GF-D8 (cell line): ENCODE measurements around the gene GNAT1.
"Not testable (repeated sequence)": the region's sequence is repeated elsewhere in the genome, so short reads cannot be mapped to it uniquely, and the experiment has no call there.

Experiments used
- DNase-seq: peaks from one replicate; lab custom pipeline; 2025; lab: John Stamatoyannopoulos, UW

GNAT1 gene

GRCh38 chr3:50203809-50204803, 12.7 kb downstream of the GNAT1 start:
- no peak for DNase-seq

- DNase-seq, result no peak
Measured at GRCh38 chr3:50204804-50205412, 13.5 kb downstream of the GNAT1 start, which contains the start of gene SLC38A3. Gene SLC38A3, plus strand, starts transcription at chr3:50205271. Its CDS starts 8,929 bp downstream, at chr3:50214200.

- DNase-seq, result no peak
Measured at GRCh38 chr3:50205413-50206276, 14.2 kb downstream of the GNAT1 start.

DNA sequence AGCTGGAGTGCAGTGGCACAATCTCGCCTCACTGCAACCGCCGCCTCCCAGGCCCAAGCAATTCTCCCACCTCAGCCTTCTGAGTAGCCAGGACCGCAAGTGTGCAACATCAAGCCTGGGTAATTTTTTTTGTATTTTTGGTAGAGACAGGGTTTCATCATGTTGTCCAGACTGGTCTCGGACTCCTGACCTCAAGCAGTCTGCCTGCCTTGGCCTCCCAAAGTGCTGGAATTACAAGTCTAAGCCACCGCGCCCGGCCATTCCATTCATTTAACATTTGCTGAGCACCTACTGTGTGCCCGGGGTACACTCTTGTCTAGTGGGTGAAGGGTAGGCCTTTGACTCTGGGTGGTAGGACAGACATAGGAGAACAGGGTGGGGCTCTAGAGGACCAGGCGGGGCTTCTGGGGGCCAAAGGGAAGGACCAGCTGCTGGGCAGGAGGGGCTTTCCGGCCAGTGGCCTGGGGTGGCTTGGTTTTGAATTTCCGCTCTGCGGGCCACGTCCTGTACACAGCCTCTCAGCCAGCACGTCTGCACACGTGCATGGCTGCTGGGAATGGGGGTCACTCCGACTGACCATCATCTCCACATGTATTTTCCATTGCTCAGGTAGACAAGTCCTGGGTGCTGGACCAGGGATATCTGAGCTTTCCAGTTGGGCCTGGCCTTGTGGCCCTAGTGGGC, 16.1 kb downstream of the GNAT1 start:
- no peak for DNase-seq

- no peak for DNase-seq
Measured at GRCh38 chr3:50208677-50209344, 17.4 kb downstream of the GNAT1 start.

DNA sequence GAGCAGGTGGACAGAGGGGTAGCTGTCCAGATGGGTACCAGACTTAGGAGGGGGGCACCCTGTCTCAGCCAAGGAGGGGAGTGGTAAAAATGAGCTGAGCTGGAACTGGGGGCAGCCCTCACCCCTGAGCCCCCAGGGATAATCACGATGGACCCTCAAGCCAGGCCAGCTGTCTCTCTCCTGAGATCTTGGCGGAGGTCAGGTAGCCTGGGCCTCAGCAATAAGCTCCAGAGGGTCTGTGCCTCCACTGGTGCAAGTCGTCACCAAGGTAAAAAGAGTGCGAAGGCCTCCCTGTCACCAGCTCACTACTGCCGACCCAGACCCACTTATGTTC, 18.7 kb downstream of the GNAT1 start:
- no peak for DNase-seq

GRCh38 chr3:50210510-50211367, 19.3 kb downstream of the GNAT1 start:
- no peak for DNase-seq

- not testable (repeated sequence) for DNase-seq
Measured at GRCh38 chr3:50211368-50211717, 19.9 kb downstream of the GNAT1 start.

DNA sequence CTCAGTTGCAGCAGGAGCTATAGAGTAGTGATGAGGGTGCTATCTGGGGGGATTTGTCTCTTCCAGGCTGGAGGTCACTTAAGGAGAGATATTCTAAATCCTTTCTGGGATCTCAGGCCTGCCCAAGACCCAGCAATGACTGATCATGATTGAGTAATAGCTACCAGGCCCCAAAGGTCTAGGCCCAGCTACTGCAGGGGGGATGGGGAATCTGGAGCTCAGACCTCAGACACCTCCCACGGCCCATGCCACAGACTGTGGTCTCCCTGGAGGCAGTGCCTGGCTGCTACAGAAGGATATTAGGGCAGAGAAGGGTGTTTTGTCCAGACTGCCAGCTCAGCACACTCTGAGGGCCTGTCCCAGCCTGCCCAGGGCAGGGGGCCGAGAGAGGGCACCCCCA, 20.5 kb downstream of the GNAT1 start:
- no peak for DNase-seq

- DNase-seq, result no peak
Measured at GRCh38 chr3:50212502-50212901, 21.1 kb downstream of the GNAT1 start.

DNA sequence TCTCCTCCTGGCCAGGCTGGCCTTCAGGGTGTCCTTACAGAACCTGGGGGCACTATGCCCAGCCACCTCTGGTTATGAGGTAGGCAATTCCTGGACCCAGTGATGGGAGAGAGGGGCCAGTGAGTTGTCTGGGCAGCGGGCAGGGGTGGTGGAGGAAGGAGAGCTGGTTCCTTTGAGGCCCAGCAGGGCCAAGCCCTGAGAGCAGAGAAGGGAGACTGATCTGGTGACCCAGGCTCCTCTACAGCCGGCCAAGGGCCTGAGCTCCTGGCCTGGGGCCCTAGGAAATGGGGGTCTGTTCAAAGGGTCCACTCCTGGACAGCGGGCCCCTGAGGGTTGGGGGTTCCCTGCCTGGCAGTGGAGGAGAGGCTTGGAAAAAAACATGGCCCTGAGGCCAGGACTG, 21.6 kb downstream of the GNAT1 start:
- no peak for DNase-seq

GRCh38 chr3:50213373-50213772, 22.0 kb downstream of the GNAT1 start:
- DNase-seq, result no peak

GRCh38 chr3:50214824-50215223, 23.4 kb downstream of the GNAT1 start:
- no peak for DNase-seq

- no peak for DNase-seq
Measured at GRCh38 chr3:50215529-50215928, 24.1 kb downstream of the GNAT1 start.

DNA sequence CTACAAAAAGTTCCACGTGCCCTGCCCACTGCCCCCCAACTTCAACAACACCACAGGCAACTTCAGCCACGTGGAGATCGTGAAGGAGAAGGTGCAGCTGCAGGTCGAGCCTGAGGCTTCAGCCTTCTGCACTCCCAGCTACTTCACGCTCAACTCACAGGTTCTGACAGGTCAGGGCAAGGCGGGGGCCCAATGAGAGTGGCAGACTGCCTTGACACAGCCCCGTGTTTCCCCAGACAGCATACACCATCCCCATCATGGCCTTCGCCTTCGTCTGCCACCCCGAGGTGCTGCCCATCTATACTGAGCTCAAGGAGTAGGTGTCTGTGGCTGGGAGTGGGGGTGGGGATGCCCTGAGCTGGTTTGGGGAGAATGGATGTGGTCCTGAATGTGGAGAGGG, 26.3 kb downstream of the GNAT1 start:
- DNase-seq, result no peak

DNA sequence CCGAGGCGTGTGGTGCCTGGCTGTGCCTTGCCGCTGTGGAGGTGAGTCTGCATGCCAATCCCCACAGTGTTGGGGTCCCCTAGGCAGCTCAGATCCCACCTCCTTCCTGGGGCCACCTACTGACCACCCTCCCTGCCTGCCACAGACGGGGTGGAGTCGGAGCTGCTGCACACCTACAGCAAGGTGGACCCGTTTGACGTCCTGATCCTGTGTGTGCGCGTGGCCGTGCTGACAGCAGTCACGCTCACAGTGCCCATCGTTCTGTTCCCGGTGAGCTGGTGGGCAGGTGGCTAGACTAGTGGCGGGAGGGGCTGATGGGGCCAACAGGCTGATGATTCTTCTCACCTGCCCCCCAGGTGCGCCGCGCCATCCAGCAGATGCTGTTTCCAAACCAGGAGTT, 27.0 kb downstream of the GNAT1 start:
- DNase-seq, result no peak

DNA sequence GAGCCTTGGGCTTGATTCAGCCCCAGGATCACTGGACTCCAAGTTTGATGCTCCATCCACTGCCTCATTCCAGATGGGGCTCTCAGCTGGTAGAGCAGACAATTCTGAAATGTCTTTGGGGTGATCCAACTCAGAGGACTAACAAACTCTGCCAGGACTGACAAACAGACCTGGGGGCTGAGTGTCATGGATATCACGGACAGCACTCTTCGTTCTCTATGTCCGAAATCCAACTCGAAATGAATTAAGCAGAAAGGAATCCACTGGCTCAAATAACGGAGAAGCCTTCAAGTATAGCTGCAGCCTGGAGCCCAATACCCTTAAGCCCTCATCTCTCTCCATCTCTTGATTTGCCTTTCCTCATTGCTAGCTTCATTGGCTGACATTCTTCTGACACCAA, 27.9 kb downstream of the GNAT1 start:
- no peak for DNase-seq

DNA sequence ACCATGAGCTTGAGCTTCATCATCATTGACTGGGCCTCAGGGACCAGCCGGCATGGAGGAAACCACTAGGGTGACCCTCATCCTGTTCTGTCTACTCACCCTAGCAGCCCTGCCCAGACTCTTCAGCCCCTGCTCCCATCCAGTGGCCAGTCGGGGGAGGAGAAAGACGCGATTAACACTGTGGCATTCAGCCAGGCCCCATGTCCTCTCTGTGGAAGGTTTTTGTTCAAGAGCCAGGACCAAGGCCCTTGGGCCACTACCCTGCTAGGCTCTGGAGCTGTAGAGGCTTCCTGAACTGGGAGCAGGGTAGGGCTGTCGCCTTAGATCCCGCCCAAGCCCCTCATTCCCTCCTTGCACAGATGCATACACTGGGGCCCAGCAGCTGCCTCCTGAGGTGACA, 28.7 kb downstream of the GNAT1 start:
- no peak for DNase-seq

DNA sequence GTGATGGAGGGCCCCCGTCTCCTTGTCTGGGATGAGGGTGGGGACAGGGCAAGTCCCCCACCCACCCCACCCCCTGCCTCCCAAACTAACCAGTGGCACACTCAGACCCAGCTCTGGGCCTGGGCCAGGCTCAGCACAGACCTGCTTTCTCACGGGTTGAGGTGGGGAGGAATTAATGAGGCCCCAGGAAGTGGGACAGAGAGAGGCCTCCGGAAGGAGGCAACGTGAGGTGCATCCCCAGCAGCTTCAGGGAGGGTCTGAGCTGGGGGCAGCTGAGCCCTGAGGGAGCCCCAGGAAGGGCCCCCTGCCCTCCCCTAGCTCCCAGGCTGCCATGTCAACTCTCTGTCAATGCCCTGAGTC, 29.6 kb downstream of the GNAT1 start:
- no peak for DNase-seq

- DNase-seq, result no peak
Measured at GRCh38 chr3:50221411-50222168, 30.2 kb downstream of the GNAT1 start.
